Measurements from ENCODE around the gene GIMAP1. TPM values are rescaled to one million over a fixed set of nuclear protein-coding genes. Genes with fewer than 3 reads are reported as not detected.

GIMAP1 gene
- total RNA-seq, 2 donors from 2014 or later = 3.9 to 4.2 TPM

GRCh38 chr7:150769768-150770167 is 53.4 kb downstream of the GIMAP1 start:
- H3K27me3 ChIP-seq (replicated peaks; ENCODE audit: insufficient read depth) = no peaks in the 10 kb centered on the region
- 87% methylated on average over 4 of the region's 4 CpGs for WGBS
- TF ChIP-seq CTCF (IDR thresholded peaks at IDR 0.05) (no peak), POLR2AphosphoS5 (IDR thresholded peaks at IDR 0.05) (no peak), POLR2A (IDR thresholded peaks at IDR 0.05) (no peak)
- H3K9me3 ChIP-seq = no peaks in the 10 kb centered on the region
- DNase-seq (ENCODE audit: low spot score) = no peak
- H3K4me1 ChIP-seq (replicated peaks) = no peaks in the 10 kb centered on the region
- intact Hi-C loops (cut with DNase I) = no loop called here
- no peak overlapping the region for H3K4me3 ChIP-seq
- H3K36me3 ChIP-seq = no peaks in the 10 kb centered on the region
- no peak overlapping the region for H3K27ac ChIP-seq

Other genes with a start within 250 kb of the GIMAP1 start
- gene GIMAP7, start 201.7 kb upstream of the GIMAP1 start, total RNA-seq = 1 to 10 TPM; 6.9 to 9.0 TPM
- 10 to 100 TPM in 1 of 2 donors, 1 to 10 TPM in 1; 6.9 to 11.0 TPM for gene GIMAP4, start 149.2 kb upstream of the GIMAP1 start, total RNA-seq
- 10 to 100 TPM; 10.8 to 15.7 TPM for gene GIMAP6, start 84.2 kb upstream of the GIMAP1 start, total RNA-seq
- 10 to 100 TPM in 1 of 2 donors, 1 to 10 TPM in 1; 6.6 to 16.1 TPM for gene GIMAP2, start 30.9 kb upstream of the GIMAP1 start, total RNA-seq
- gene GIMAP5, start 20.8 kb downstream of the GIMAP1 start, total RNA-seq = 10 to 100 TPM; 11.1 to 15.1 TPM
- gene TMEM176B, start 83.8 kb downstream of the GIMAP1 start, total RNA-seq = 10 to 100 TPM in 1 of 2 donors, 1 to 10 TPM in 1; 4.5 to 14.5 TPM
- gene TMEM176A, start 84.2 kb downstream of the GIMAP1 start, total RNA-seq = 1 to 10 TPM; 3.8 to 6.9 TPM
- 1 to 10 TPM; 2.1 to 3.1 TPM for gene AOC1, start 135.9 kb downstream of the GIMAP1 start, total RNA-seq

All from prostate gland (tissue), 2 donors.